Measurements from ENCODE around the gene RWDD4.

- TF ChIP-seq CTCF (IDR thresholded peaks at IDR 0.05) = no peak
- no peak for TF ChIP-seq POLR2A (IDR thresholded peaks at IDR 0.05)
Observed at GRCh38 chr4:183618681-183619080, 40.3 kb downstream of the RWDD4 start.
